Liver (tissue), 3 donors: ENCODE measurements around the gene SLC35A3.

Experiments used
- EGR1 ChIP-seq, 2 donors: IDR thresholded peaks; 2 replicates each; pipeline ENCODE4 v1.6.1; 2016 to 2018; ENCODE audit warnings: antibody characterized with exemption in 2 of 2, low read depth in 2 of 2
- FOXA1 ChIP-seq: IDR thresholded peaks from 2 replicates; pipeline ENCODE4 v1.6.1; 2016; ENCODE audit warnings: antibody characterized with exemption
- JUND ChIP-seq, 2 donors: IDR thresholded peaks; 2 replicates each; pipeline ENCODE4 v1.6.1; 2016; ENCODE audit warnings: antibody characterized with exemption in 2 of 2
- NR2F2 ChIP-seq: IDR thresholded peaks from 2 replicates; pipeline ENCODE4 v1.6.1; 2016; ENCODE audit warnings: antibody characterized with exemption
- RAD21 ChIP-seq, 2 donors: IDR thresholded peaks; 2 replicates each; pipeline ENCODE4 v1.6.1; 2016; ENCODE audit warnings: antibody characterized with exemption in 2 of 2, mild to moderate bottlenecking in 2 of 2
- SP1 ChIP-seq: IDR thresholded peaks from 2 replicates; pipeline ENCODE4 v1.6.1; 2018; ENCODE audit warnings: antibody characterized with exemption, mild to moderate bottlenecking
- TAF1 ChIP-seq: conservative IDR thresholded peaks from 2 replicates; pipeline ENCODE4 v1.6.1; 2016; ENCODE audit warnings: antibody characterized with exemption, mild to moderate bottlenecking
- YY1 ChIP-seq: IDR thresholded peaks from 2 replicates; pipeline ENCODE4 v1.6.1; 2016; ENCODE audit warnings: antibody characterized with exemption, mild to moderate bottlenecking
- TF ChIP-seq, protein P1 (sequence below): fragments of 150-350 bp; IDR thresholded peaks from 2 replicates; pipeline ENCODE4 v1.5.1; 2017; ENCODE audit warnings: improper control_type of control experiment, low read depth, low read length; ENCODE audit not compliant: missing input control
- TF ChIP-seq, protein P2 (sequence below): IDR thresholded peaks from 2 replicates; pipeline ENCODE4 v1.6.1; 2016; ENCODE audit warnings: antibody characterized with exemption, mild to moderate bottlenecking
- TF ChIP-seq, protein P3 (sequence below): IDR thresholded peaks from 2 replicates; pipeline ENCODE4 v1.6.1; 2016; ENCODE audit warnings: antibody characterized with exemption
- TF ChIP-seq, protein P4 (sequence below): IDR thresholded peaks from 2 replicates; pipeline ENCODE4 v1.6.1; 2016; ENCODE audit warnings: antibody characterized with exemption
- TF ChIP-seq, protein P5 (sequence below): IDR thresholded peaks from 2 replicates; pipeline ENCODE4 v1.6.1; 2016; ENCODE audit warnings: antibody characterized with exemption
- donor health status: healthy.
- donor health status: healthy.

DNA sequence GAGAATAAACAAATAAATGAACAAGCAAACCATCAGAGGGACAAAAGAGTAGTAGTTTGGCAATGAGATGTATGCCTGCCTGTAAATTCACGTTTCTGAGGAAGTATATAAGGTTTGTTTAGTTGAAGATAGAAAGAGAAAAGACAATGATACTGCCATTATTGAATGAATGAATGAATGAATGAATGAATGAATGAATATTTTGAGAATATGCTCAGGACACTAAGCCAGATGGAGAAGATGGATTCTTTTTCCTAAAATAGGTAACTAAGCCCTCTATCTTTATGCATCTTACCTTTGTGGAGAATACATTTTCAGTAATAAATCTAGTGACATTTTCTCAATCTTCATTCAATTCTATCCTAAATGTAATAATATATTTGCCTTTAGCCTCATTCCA lies 49.4 kb downstream of the SLC35A3 start:
- TF ChIP-seq, protein P1, sequence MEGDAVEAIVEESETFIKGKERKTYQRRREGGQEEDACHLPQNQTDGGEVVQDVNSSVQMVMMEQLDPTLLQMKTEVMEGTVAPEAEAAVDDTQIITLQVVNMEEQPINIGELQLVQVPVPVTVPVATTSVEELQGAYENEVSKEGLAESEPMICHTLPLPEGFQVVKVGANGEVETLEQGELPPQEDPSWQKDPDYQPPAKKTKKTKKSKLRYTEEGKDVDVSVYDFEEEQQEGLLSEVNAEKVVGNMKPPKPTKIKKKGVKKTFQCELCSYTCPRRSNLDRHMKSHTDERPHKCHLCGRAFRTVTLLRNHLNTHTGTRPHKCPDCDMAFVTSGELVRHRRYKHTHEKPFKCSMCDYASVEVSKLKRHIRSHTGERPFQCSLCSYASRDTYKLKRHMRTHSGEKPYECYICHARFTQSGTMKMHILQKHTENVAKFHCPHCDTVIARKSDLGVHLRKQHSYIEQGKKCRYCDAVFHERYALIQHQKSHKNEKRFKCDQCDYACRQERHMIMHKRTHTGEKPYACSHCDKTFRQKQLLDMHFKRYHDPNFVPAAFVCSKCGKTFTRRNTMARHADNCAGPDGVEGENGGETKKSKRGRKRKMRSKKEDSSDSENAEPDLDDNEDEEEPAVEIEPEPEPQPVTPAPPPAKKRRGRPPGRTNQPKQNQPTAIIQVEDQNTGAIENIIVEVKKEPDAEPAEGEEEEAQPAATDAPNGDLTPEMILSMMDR: no peak
- TF ChIP-seq, protein P2, sequence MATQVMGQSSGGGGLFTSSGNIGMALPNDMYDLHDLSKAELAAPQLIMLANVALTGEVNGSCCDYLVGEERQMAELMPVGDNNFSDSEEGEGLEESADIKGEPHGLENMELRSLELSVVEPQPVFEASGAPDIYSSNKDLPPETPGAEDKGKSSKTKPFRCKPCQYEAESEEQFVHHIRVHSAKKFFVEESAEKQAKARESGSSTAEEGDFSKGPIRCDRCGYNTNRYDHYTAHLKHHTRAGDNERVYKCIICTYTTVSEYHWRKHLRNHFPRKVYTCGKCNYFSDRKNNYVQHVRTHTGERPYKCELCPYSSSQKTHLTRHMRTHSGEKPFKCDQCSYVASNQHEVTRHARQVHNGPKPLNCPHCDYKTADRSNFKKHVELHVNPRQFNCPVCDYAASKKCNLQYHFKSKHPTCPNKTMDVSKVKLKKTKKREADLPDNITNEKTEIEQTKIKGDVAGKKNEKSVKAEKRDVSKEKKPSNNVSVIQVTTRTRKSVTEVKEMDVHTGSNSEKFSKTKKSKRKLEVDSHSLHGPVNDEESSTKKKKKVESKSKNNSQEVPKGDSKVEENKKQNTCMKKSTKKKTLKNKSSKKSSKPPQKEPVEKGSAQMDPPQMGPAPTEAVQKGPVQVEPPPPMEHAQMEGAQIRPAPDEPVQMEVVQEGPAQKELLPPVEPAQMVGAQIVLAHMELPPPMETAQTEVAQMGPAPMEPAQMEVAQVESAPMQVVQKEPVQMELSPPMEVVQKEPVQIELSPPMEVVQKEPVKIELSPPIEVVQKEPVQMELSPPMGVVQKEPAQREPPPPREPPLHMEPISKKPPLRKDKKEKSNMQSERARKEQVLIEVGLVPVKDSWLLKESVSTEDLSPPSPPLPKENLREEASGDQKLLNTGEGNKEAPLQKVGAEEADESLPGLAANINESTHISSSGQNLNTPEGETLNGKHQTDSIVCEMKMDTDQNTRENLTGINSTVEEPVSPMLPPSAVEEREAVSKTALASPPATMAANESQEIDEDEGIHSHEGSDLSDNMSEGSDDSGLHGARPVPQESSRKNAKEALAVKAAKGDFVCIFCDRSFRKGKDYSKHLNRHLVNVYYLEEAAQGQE: no peak
- TF ChIP-seq, protein P3, sequence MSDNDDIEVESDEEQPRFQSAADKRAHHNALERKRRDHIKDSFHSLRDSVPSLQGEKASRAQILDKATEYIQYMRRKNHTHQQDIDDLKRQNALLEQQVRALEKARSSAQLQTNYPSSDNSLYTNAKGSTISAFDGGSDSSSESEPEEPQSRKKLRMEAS: no peak
- TF ChIP-seq NR2F2 (no peak), SP1 (no peak), JUND (IDR thresholded peaks at IDR 0.05) (no peak), YY1 (no peak), TAF1 (no peak), EGR1 (IDR thresholded peaks at IDR 0.05; ENCODE audit: low read depth in 2 of 2) (no peak), RAD21 (IDR thresholded peaks at IDR 0.05) (no peak), FOXA1 (no peak)
- TF ChIP-seq, protein P4, sequence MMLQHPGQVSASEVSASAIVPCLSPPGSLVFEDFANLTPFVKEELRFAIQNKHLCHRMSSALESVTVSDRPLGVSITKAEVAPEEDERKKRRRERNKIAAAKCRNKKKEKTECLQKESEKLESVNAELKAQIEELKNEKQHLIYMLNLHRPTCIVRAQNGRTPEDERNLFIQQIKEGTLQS: no peak
- TF ChIP-seq, protein P5, sequence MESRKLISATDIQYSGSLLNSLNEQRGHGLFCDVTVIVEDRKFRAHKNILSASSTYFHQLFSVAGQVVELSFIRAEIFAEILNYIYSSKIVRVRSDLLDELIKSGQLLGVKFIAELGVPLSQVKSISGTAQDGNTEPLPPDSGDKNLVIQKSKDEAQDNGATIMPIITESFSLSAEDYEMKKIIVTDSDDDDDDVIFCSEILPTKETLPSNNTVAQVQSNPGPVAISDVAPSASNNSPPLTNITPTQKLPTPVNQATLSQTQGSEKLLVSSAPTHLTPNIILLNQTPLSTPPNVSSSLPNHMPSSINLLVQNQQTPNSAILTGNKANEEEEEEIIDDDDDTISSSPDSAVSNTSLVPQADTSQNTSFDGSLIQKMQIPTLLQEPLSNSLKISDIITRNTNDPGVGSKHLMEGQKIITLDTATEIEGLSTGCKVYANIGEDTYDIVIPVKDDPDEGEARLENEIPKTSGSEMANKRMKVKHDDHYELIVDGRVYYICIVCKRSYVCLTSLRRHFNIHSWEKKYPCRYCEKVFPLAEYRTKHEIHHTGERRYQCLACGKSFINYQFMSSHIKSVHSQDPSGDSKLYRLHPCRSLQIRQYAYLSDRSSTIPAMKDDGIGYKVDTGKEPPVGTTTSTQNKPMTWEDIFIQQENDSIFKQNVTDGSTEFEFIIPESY: no peak
